HCEC 1CT (cell line): Measurements from ENCODE around the gene GBX1.

Source experiments
- DNase-seq: peaks from one replicate; pipeline ENCODE4 v3.0.0-alpha.2; 2017

The GBX1 gene

GRCh38 chr7:151167197-151167961 is at the start of gene GBX1:
Gene GBX1, minus strand, starts transcription at chr7:151167694. Its CDS starts 146 bp downstream, at chr7:151167548.
- DNase-seq: no peak

GRCh38 chr7:151215396-151215795 is 47.9 kb upstream of the GBX1 start:
- no peak for DNase-seq

GRCh38 chr7:151213826-151214225 is 46.3 kb upstream of the GBX1 start:
- DNase-seq: no peak

- no peak for DNase-seq
Observed at GRCh38 chr7:151212626-151213025, 45.1 kb upstream of the GBX1 start.

- no peak for DNase-seq
Observed at GRCh38 chr7:151211155-151211772, 43.8 kb upstream of the GBX1 start.

GRCh38 chr7:151210087-151210854 is 42.8 kb upstream of the GBX1 start, which contains the start of gene H2BK1:
Gene H2BK1, minus strand, starts transcription at chr7:151210488. Its CDS starts 170 bp downstream, at chr7:151210318.
- DNase-seq: no peak

- DNase-seq: no peak
Observed at GRCh38 chr7:151209588-151209987, 42.1 kb upstream of the GBX1 start.

GRCh38 chr7:151208253-151208862 is 40.9 kb upstream of the GBX1 start:
- DNase-seq: no peak

GRCh38 chr7:151207804-151208203 is 40.3 kb upstream of the GBX1 start:
- no peak for DNase-seq

- DNase-seq: no peak
Observed at GRCh38 chr7:151207315-151207714, 39.8 kb upstream of the GBX1 start.

- no peak for DNase-seq
Observed at GRCh38 chr7:151206914-151207313, 39.4 kb upstream of the GBX1 start.

GRCh38 chr7:151205730-151206129 is 38.2 kb upstream of the GBX1 start:
- no peak for DNase-seq

- DNase-seq: no peak
Observed at GRCh38 chr7:151204383-151205032, 37.0 kb upstream of the GBX1 start.

GRCh38 chr7:151202836-151203235 is 35.3 kb upstream of the GBX1 start:
- DNase-seq: no peak

GRCh38 chr7:151201751-151202150 is 34.3 kb upstream of the GBX1 start:
- no peak for DNase-seq

GRCh38 chr7:151201344-151201743 is 33.9 kb upstream of the GBX1 start:
- DNase-seq: no peak

GRCh38 chr7:151198945-151199848 is 31.7 kb upstream of the GBX1 start:
- DNase-seq: no peak

- no peak for DNase-seq
Observed at GRCh38 chr7:151197932-151198331, 30.4 kb upstream of the GBX1 start.

- no peak for DNase-seq
Observed at GRCh38 chr7:151195616-151196450, 28.3 kb upstream of the GBX1 start.

- no peak for DNase-seq
Observed at GRCh38 chr7:151194188-151194587, 26.7 kb upstream of the GBX1 start.
